H1 (cell line): Measurements from ENCODE around the gene OTUB1. TPM values are rescaled to one million over a fixed set of nuclear protein-coding genes. Genes with fewer than 3 reads are reported as not detected.

Experiments used
- CTCF ChIA-PET: fragments of 300-600 bp; sonication (Branson Sonifier 250); formaldehyde crosslinking; loops from one replicate; lab custom pipeline; 2021; ENCODE audit not compliant: partially characterized antibody; lab: Charles Lee
- POLR2A ChIA-PET: fragments of 300-600 bp; sonication (Branson Sonifier 250); formaldehyde crosslinking; loops from one replicate; lab custom pipeline; 2021; ENCODE audit warnings: inconsistent platforms; ENCODE audit not compliant: partially characterized antibody; lab: Charles Lee
- DNase-seq, 2 experiments: peaks; one replicate each; pipeline versions ENCODE4 v3.0.0 to v3.0.0-alpha.2; 2010 to 2022; ENCODE audit warnings: low spot score in 2 of 2, low read depth in 1 of 2, mixed read lengths in 1 of 2
- FAIRE-seq: peaks from 2 replicates; lab custom pipeline; 2011; peaks lifted over from hg19 to GRCh38; lab: Jason Lieb, UNC
- H2AFZ ChIP-seq: 2 replicates; pipeline ENCODE4 v1.8.1; 2012; ENCODE audit warnings: low read length, inconsistent platforms
- H2AK5ac ChIP-seq: 2 replicates; pipeline ENCODE4 v1.6.1; 2013; ENCODE audit warnings: low read depth, low read length
- H2BK120ac ChIP-seq: replicated peaks from 2 replicates; pipeline ENCODE3; 2013; ENCODE audit warnings: low read depth, low read length, inconsistent platforms
- H2BK12ac ChIP-seq: 2 replicates; pipeline ENCODE4 v1.6.1; 2013; ENCODE audit warnings: low read depth, low read length
- H2BK15ac ChIP-seq: 2 replicates; pipeline ENCODE4 v1.6.1; 2013; ENCODE audit warnings: low read length
- H2BK20ac ChIP-seq: 2 replicates; pipeline ENCODE4 v1.6.1; 2013; ENCODE audit warnings: low read length
- H2BK5ac ChIP-seq: 2 replicates; pipeline ENCODE4 v1.6.1; 2013; ENCODE audit warnings: low read depth, low read length
- H3K14ac ChIP-seq: 2 replicates; pipeline ENCODE4 v1.6.1; 2013; ENCODE audit warnings: inconsistent platforms; ENCODE audit not compliant: insufficient read length
- H3K18ac ChIP-seq: 2 replicates; pipeline ENCODE4 v1.6.1; 2013; ENCODE audit warnings: low read length; ENCODE audit errors: extremely low read depth
- H3K23ac ChIP-seq: 2 replicates; pipeline ENCODE4 v1.6.1; 2013; ENCODE audit warnings: inconsistent platforms; ENCODE audit not compliant: insufficient read length
- H3K23me2 ChIP-seq: 2 replicates; pipeline ENCODE4 v1.6.1; 2013; ENCODE audit warnings: low read depth, low read length
- H3K27ac ChIP-seq: 2 replicates; pipeline ENCODE4 v1.6.1; 2011; ENCODE audit warnings: low read depth, low read length, inconsistent platforms
- H3K27me3 ChIP-seq, 4 experiments: replicated peaks in 1 of 4; 1 replicate in 1 of 4; 2 replicates in 3 of 4; pipeline versions ENCODE4 v1.6.1 to v1.8.1; 2011 to 2013; ENCODE audit warnings: low read length in 3 of 4, mild to moderate bottlenecking in 3 of 4, inconsistent platforms in 2 of 4, mixed read lengths in 2 of 4, moderate library complexity in 1 of 4; ENCODE audit not compliant: control insufficient read depth in 3 of 4, insufficient read depth in 3 of 4; ENCODE audit errors: extremely low read depth in 1 of 4
- H3K36me3 ChIP-seq, 4 experiments: 2 replicates each; pipeline versions ENCODE4 v1.6.1 to v1.8.1; 2011 to 2013; ENCODE audit warnings: mild to moderate bottlenecking in 4 of 4, low read length in 3 of 4, moderate library complexity in 2 of 4, control low read depth in 1 of 4, inconsistent platforms in 1 of 4; ENCODE audit not compliant: insufficient read depth in 4 of 4, control insufficient read depth in 2 of 4
- H3K4ac ChIP-seq: replicated peaks from 2 replicates; pipeline ENCODE3; 2013; ENCODE audit warnings: low read length, low read depth, mixed read lengths, inconsistent platforms; ENCODE audit not compliant: insufficient read length
- H3K4me1 ChIP-seq, 4 experiments: replicated peaks in 1 of 4; 1 replicate in 1 of 4; 2 replicates in 3 of 4; pipeline versions ENCODE4 v1.6.1 to v1.8.1; 2011 to 2013; ENCODE audit warnings: low read length in 3 of 4, inconsistent platforms in 2 of 4, mixed read lengths in 1 of 4; ENCODE audit not compliant: insufficient read depth in 4 of 4, control insufficient read depth in 3 of 4
- H3K4me2 ChIP-seq, 2 experiments: 2 replicates each; pipeline versions ENCODE4 v1.6.1 to v1.8.1; 2011 to 2013; ENCODE audit warnings: low read depth in 2 of 2, low read length in 2 of 2, control low read depth in 1 of 2, inconsistent platforms in 1 of 2, mild to moderate bottlenecking in 1 of 2; ENCODE audit not compliant: insufficient read depth in 1 of 2
- H3K4me3 ChIP-seq, 4 experiments: fragments of 200-600, 300-600 bp in 1 of 4; sonication (generic), shearing (Covaris generic), sonication (Bioruptor Twin) in 1 of 4; 2 replicates each; pipeline versions ENCODE4 v1.5.1 to v1.8.1; 2011 to 2016; ENCODE audit warnings: low read length in 4 of 4, low read depth in 3 of 4, control low read depth in 2 of 4, inconsistent platforms in 2 of 4, mild to moderate bottlenecking in 2 of 4, mixed read lengths in 1 of 4, moderate library complexity in 1 of 4; ENCODE audit not compliant: insufficient read depth in 2 of 4; ENCODE audit errors: extremely low read depth in 1 of 4
- H3K56ac ChIP-seq: replicated peaks from 2 replicates; pipeline ENCODE3; 2013; ENCODE audit warnings: low read depth, mild to moderate bottlenecking, mixed read lengths, low read length, inconsistent platforms; ENCODE audit not compliant: insufficient read length
- H3K79me1 ChIP-seq: 2 replicates; pipeline ENCODE4 v1.6.1; 2013; ENCODE audit warnings: low read depth, low read length, control low read depth
- H3K79me2 ChIP-seq, 2 experiments: 2 replicates each; pipeline versions ENCODE4 v1.6.1 to v1.8.1; 2012 to 2013; ENCODE audit warnings: low read length in 2 of 2, mild to moderate bottlenecking in 2 of 2, inconsistent platforms in 1 of 2; ENCODE audit not compliant: insufficient read depth in 2 of 2, control insufficient read depth in 1 of 2
- H3K9ac ChIP-seq, 4 experiments: replicated peaks in 1 of 4; 1 replicate in 1 of 4; 2 replicates in 3 of 4; pipeline versions ENCODE4 v1.6.1 to v1.8.1; 2011 to 2013; ENCODE audit warnings: low read depth in 3 of 4, low read length in 3 of 4, control low read depth in 2 of 4, mild to moderate bottlenecking in 2 of 4, moderate library complexity in 2 of 4, inconsistent platforms in 1 of 4; ENCODE audit errors: extremely low read depth in 1 of 4
- H3K9me3 ChIP-seq, 2 experiments: 2 replicates each; pipeline versions ENCODE4 v1.6.1 to v1.8.1; 2012 to 2013; ENCODE audit warnings: mild to moderate bottlenecking in 2 of 2, moderate library complexity in 2 of 2, control low read depth in 1 of 2, inconsistent platforms in 1 of 2, low read depth in 1 of 2, low read length in 1 of 2, mixed read lengths in 1 of 2; ENCODE audit not compliant: insufficient read depth in 2 of 2
- H4K20me1 ChIP-seq, 2 experiments: replicated peaks in 1 of 2; 2 replicates each; pipeline versions ENCODE3 to v1.8.1; 2011 to 2013; ENCODE audit warnings: inconsistent platforms in 2 of 2, low read length in 2 of 2, mild to moderate bottlenecking in 1 of 2; ENCODE audit not compliant: insufficient read depth in 2 of 2, control insufficient read depth in 1 of 2
- H4K5ac ChIP-seq: 2 replicates; pipeline ENCODE4 v1.6.1; 2013; ENCODE audit warnings: low read length, low read depth, mixed read lengths, inconsistent platforms; ENCODE audit not compliant: insufficient read length
- H4K8ac ChIP-seq: 2 replicates; pipeline ENCODE4 v1.8.0; 2013; ENCODE audit warnings: mild to moderate bottlenecking, moderate library complexity, low read length, inconsistent platforms; ENCODE audit not compliant: insufficient read depth; ENCODE audit errors: extremely low read depth
- H4K91ac ChIP-seq: replicated peaks from 2 replicates; pipeline ENCODE3; 2013; ENCODE audit warnings: low read length, mixed read lengths, inconsistent platforms; ENCODE audit not compliant: insufficient read length
- CBX5 ChIP-seq: fragments of 300-800, 300-1000 bp; sonication (generic); IDR thresholded peaks from 2 replicates; pipeline ENCODE4 v1.7.1; 2016; ENCODE audit warnings: antibody characterized with exemption, low read length, low read depth
- CBX8 ChIP-seq: fragments of 300-800, 300-1000 bp; sonication (generic); IDR thresholded peaks from 2 replicates; pipeline ENCODE4 v1.7.1; 2016; ENCODE audit warnings: low read depth, low read length, borderline replicate concordance
- KDM4A ChIP-seq: IDR thresholded peaks from one replicate; pipeline ENCODE4 v1.7.1; 2012; ENCODE audit warnings: low read depth, mild to moderate bottlenecking, moderate library complexity, low read length, inconsistent platforms; ENCODE audit not compliant: severe bottlenecking
- MAFK ChIP-seq: IDR thresholded peaks from 2 replicates; pipeline ENCODE4 v1.6.1; 2012; ENCODE audit warnings: low read depth, mild to moderate bottlenecking, improper control_type of control experiment, low read length
- NRF1 ChIP-seq: IDR thresholded peaks from 2 replicates; pipeline ENCODE4 v1.6.1; 2011; ENCODE audit warnings: mild to moderate bottlenecking, low read depth, low read length, improper control_type of control experiment
- RAD21 ChIP-seq, 2 experiments: IDR thresholded peaks in 1 of 2; conservative IDR thresholded peaks in 1 of 2; 2 replicates each; pipeline ENCODE4 v1.6.1; 2011; ENCODE audit warnings: low read depth in 2 of 2, low read length in 2 of 2, improper control_type of control experiment in 1 of 2, inconsistent platforms in 1 of 2, mild to moderate bottlenecking in 1 of 2, moderate library complexity in 1 of 2
- SP1 ChIP-seq: IDR thresholded peaks from 2 replicates; pipeline ENCODE4 v1.6.1; 2011; ENCODE audit warnings: low read depth, low read length
- SRF ChIP-seq: IDR thresholded peaks from 2 replicates; pipeline ENCODE4 v1.6.1; 2011; ENCODE audit warnings: mild to moderate bottlenecking, low read depth, low read length, moderate library complexity
- TBP ChIP-seq: IDR thresholded peaks from 2 replicates; pipeline ENCODE4 v1.6.1; 2011; ENCODE audit warnings: low read depth, low read length, improper control_type of control experiment
- YY1 ChIP-seq: IDR thresholded peaks from 2 replicates; pipeline ENCODE4 v1.6.1; 2011; ENCODE audit warnings: low read depth, mild to moderate bottlenecking, low read length
- WGBS, 2 experiments: shearing (Covaris generic) in 1 of 2; methylation state at CpG; one replicate each; pipeline versions ENCODE4 v1.1.6 to v1.1.7; 2013 to 2015; ENCODE audit warnings: low lambda C conversion rate in 2 of 2, mixed read lengths in 2 of 2, inconsistent platforms in 1 of 2, low coverage in 1 of 2, missing lambda C conversion rate in 1 of 2; ENCODE audit not compliant: insufficient replicate concordance in 2 of 2, insufficient coverage in 1 of 2, insufficient read length in 1 of 2; ENCODE audit errors: extremely low coverage in 1 of 2, missing lambda C conversion rate in 1 of 2; 5-methylcytosine and 5-hydroxymethylcytosine counted together
- polyA plus RNA-seq, 7 experiments: library from polyadenylated mRNA; depleted of rRNA in 3 of 7; stranded (reverse) in 5 of 7; unstranded in 2 of 7; fragments of >200 nt in 5 of 7; fragments of 200-250 nt in 2 of 7; gene quantifications; 1 replicate in 5 of 7; 2 replicates in 1 of 7; 4 replicates in 1 of 7; pipeline versions ENCODE4 v1.2.1 to v1.2.3, GENCODE V29; 2011 to 2013; ENCODE audit warnings: missing spikeins in 2 of 7, mixed read lengths in 2 of 7
- total RNA-seq: library from RNA; stranded (reverse); fragmentation: NEBNext Ultra II Directional; extraction: Animal tissue kit (Norgen Biotek cat#: 25700); gene quantifications from 2 replicates; pipeline ENCODE4 v1.2.1, GENCODE V29; 2021
- TF ChIP-seq, protein P1 (sequence below): IDR thresholded peaks from 2 replicates; pipeline ENCODE4 v1.6.1; 2011; ENCODE audit warnings: low read depth, mild to moderate bottlenecking, low read length; ENCODE audit not compliant: insufficient read depth

Gene OTUB1
- total and polyA plus RNA-seq, 2 of the 8 experiments (the other 6 are each of a cell fraction or from before 2014, with no cell fraction given) = 110 to 274 TPM

DNA sequence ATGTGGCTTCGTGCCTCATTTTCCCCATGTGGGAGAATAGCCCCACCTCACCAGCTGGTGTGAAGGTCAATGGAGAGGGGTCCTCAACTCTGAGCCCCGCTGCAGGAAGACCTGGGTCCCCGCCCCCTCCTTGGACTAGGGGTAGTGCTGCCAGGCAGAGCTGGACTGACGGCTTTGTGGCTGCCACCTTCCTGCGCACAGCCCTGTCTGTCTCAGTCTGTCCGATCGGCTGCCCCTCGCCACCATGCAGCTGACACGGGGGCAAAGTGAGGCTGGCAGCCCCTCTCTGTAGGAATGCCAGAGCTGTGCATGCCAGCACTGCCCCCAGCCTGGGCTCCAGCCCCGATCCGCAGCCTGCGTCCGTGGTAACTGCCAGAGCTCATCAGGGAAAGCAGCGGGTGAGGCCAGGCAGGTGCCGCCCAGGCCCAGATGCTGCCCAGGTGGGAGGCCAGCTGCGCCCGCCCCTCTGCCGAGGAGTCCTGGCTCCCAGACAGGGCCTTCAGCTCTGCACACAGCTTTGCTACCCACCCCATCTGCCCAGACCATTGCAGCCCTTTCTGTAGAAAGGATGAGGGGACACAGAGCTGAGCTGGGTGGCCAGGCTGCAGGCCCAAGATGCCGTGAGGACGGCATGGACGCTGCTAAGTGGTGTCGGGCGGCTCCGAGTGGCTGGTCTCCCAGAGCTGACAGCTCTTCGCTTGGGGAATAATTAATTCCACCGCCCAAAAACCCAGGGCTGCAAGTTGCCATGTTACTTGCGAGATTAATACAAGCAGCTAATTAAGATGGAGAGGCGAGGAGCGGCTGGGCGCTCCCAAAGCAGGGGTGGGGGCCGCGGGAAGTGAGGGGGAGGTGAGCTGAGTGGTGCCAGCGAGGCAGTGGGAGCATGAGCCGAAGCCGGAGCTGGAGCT lies 30.0 kb downstream of the OTUB1 start:
- Histone ChIP-seq H3K27ac (no peak overlapping the region), H3K4me3 (no peak overlapping the region), H3K23me2 (no peaks in the 10 kb centered on the region), H2BK12ac (no peak overlapping the region), H3K4me1 (peaks cover 0 to 13% (median 7%) of the 10 kb centered on the region in 4 experiments; a peak in 6 of 7 replicates), H2BK15ac (no peak overlapping the region), H3K23ac (no peak overlapping the region), H4K5ac (no peak overlapping the region), H3K9ac (no peak overlapping the region), H2BK20ac (no peak overlapping the region), H3K18ac (no peak overlapping the region), H3K27me3 (peaks cover 2 to 56% (median 32%) of the 10 kb centered on the region in 4 experiments), H3K4me2 (no peak overlapping the region), H3K9me3 (no peaks in the 10 kb centered on the region; a peak in 1 of 4 replicates), H2AK5ac (peak overlapping the region; percentile 16; the same call in 1 of the 2 replicates), H3K36me3 (no peaks in the 10 kb centered on the region), H2AFZ (no peak overlapping the region), H3K56ac (no peak overlapping the region), H2BK120ac (no peak overlapping the region), H4K8ac (no peak overlapping the region), H3K14ac (no peak overlapping the region), H4K20me1 (peaks cover 3 to 4% of the 10 kb centered on the region in 2 experiments), H3K79me1 (no peaks in the 10 kb centered on the region), H3K79me2 (no peaks in the 10 kb centered on the region), H3K4ac (no peak overlapping the region), H2BK5ac (no peak overlapping the region; the same call in 1 of the 2 replicates), H4K91ac (no peak overlapping the region)
- POLR2A ChIA-PET = interaction anchor here (1.1 to 1.8 kb wide), 5 partner anchors 9 to 29 kb away, joined by 3 to 12 read pairs (median 4); no protein-coding TSS in a partner anchor
- CTCF ChIA-PET = interaction anchor here (0.6 to 8.2 kb wide), 18 partner anchors 8 to 141 kb away, joined by 3 to 74 read pairs (median 4); no protein-coding TSS in a partner anchor
- WGBS, 2 experiments = 94% methylated on average over 25 of the region's 35 CpGs; no CpG with 5 or more reads in 1 of the 2 experiments
- FAIRE-seq = no peak
- TF ChIP-seq, protein P1, sequence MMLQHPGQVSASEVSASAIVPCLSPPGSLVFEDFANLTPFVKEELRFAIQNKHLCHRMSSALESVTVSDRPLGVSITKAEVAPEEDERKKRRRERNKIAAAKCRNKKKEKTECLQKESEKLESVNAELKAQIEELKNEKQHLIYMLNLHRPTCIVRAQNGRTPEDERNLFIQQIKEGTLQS = no peak
- TF ChIP-seq YY1 (no peak), RAD21 (IDR thresholded peaks at IDR 0.05 in 1 of 2, conservative IDR thresholded peaks at IDR 0.05 in 1 of 2; ENCODE audit: low read depth in 2 of 2, low read length in 2 of 2) (no peak), KDM4A (no peak), TBP (no peak), CBX8 (no peak), MAFK (no peak), SRF (no peak), SP1 (no peak), CBX5 (no peak), NRF1 (no peak)
- no peak for DNase-seq
